Coronary artery (tissue), 2 donors: Measurements from ENCODE around the gene SF3B5.
"Not testable (repeated sequence)": the region's sequence is repeated elsewhere in the genome, so short reads cannot be mapped to it uniquely, and the experiment has no call there.

Source experiments
- DNase-seq: peaks from one replicate; pipeline ENCODE4 v3.0.0-alpha.2; 2017; ENCODE audit warnings: low spot score
- H3K27ac ChIP-seq, 2 donors: fragments of 200-600 bp; sonication (generic); one replicate each; pipeline ENCODE4 v1.5.1; 2016 to 2019
- H3K4me3 ChIP-seq: fragments of 200-600 bp; sonication (generic); 2 replicates; pipeline ENCODE4 v1.5.1; 2016; ENCODE audit warnings: mild to moderate bottlenecking, moderate library complexity
- TF ChIP-seq, protein P1 (sequence below): fragments of 200-600 bp; sonication (generic); IDR thresholded peaks from one replicate; pipeline ENCODE4 v1.5.1; 2019; ENCODE audit warnings: antibody characterized with exemption

The SF3B5 gene

DNA sequence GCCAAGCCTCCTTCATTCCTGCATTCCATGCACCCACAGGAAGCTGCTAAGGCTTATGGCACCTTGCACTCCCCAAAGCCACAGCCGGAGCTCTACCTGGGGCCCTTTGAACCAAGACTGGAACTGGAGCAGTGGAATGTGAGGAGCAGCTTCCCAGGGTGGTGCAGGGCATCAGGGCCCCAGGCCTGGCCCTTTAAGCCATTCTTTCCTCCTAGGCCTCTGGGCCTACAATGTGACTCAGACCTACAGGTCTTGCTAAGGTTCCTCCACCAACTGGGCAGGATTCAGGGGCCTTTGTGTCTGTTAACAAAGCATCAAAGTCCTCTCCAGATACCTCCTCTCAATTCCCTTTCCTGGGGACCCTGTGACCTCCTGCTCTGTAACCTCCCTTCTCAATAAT, 36.2 kb downstream of the SF3B5 start:
- TF ChIP-seq, protein P1, sequence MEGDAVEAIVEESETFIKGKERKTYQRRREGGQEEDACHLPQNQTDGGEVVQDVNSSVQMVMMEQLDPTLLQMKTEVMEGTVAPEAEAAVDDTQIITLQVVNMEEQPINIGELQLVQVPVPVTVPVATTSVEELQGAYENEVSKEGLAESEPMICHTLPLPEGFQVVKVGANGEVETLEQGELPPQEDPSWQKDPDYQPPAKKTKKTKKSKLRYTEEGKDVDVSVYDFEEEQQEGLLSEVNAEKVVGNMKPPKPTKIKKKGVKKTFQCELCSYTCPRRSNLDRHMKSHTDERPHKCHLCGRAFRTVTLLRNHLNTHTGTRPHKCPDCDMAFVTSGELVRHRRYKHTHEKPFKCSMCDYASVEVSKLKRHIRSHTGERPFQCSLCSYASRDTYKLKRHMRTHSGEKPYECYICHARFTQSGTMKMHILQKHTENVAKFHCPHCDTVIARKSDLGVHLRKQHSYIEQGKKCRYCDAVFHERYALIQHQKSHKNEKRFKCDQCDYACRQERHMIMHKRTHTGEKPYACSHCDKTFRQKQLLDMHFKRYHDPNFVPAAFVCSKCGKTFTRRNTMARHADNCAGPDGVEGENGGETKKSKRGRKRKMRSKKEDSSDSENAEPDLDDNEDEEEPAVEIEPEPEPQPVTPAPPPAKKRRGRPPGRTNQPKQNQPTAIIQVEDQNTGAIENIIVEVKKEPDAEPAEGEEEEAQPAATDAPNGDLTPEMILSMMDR, result no peak

DNA sequence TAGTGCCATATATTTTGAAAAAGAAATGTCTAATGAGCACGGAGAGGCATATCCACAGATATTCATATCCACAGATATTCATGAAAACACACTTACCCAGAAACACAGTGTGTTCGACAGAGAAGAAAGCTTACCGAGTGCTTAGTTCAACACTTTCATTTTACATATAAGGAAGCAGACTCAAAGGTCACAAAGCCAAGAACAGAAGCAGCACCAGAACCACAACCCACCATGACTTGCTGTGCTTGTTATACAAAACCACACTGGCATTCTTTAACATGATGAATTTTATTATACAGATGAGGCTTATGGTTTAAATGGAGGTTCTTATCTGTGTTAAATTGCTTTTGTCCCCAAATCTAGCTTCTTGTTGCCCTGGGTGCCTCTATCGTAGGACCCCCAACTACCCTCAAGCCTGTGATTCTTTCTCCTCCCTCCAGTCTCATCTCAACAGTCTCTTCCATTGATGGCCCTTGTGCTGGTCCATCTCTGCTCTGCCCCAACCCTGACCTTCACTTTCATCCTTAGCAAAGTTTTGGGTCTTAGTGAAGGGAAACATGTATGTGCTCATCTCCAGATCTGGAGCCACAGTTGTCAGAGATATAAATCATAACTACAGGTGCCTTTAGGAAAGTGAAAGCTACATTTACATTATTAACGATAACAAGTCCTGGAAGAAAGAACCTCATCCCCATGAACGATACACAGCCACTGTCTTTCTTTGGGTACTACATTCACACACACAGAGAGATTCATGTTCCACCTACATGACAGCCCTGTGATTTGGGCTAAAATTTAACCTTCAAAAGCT, 40.0 kb downstream of the SF3B5 start:
- no peak overlapping the region for H3K27ac ChIP-seq
- H3K4me3 ChIP-seq, result no peak overlapping the region
- no peak for DNase-seq
- TF ChIP-seq, protein P1, result no peak

More for the DNA sequence above, 36.2 kb downstream of the SF3B5 start:
- H3K4me3 ChIP-seq, result no peak overlapping the region
- DNase-seq, result no peak
- no peak overlapping the region for H3K27ac ChIP-seq

DNA sequence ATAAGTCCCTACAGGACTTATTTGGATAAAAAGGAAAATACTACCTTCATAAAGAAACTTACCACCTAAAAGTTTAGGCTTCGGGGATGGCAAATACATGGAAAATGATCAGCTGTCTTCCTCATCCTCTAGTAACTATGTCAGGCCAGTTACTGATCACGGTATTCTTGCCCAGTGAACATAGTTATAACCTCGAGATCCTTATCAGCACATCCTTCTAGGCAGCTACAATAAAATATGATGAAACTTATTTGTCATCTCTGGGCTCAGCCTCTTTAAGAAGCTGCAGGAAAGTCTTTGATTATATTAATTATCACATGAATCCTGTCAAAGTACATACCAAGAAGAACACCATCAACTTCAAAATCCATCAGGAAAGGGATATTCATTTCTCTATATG, 41.8 kb downstream of the SF3B5 start:
- TF ChIP-seq, protein P1, result no peak
- Histone ChIP-seq H3K27ac (no peak overlapping the region), H3K4me3 (no peak overlapping the region)
- no peak for DNase-seq

DNA sequence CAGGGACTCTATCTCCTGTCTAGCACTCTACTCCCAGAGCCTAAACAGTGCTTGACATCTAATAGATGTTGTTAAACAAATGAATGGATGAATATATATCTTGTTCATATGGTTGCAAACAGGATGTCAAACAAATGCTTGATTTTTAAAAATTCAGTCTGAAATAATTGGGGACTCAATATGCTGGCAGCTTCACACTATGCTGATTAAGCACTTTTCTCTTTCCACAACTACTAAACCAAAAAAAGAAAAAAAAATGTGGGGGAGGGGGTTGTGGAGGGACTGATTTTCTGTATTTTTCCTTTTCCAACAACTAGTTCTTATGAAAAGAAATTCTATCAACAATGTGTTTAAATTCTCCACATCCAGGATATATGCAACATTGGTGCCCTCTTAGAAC, 42.9 kb downstream of the SF3B5 start:
- TF ChIP-seq, protein P1, result no peak
- Histone ChIP-seq H3K4me3 (no peak overlapping the region), H3K27ac (no peak overlapping the region)
- no peak for DNase-seq

DNA sequence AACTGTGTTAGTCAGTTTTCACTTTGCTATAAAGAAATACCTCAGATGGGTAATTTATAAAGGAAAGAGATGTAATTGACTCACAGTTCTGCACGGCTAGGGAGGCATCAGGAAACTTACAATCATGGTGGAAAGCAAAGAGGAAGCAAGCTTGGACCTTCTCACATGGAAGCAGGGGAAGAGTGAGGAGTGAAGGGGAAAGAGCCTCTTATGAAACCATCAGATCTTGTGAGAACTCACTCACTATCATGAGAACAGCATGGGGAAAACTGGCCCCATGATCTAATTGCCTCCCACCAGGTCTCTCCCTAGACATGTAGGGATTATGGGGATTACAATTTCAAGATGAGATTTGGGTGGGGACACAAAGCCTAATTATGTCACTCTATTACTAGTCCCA, 46.0 kb downstream of the SF3B5 start:
- TF ChIP-seq, protein P1, result no peak
- DNase-seq, result no peak
- no peak overlapping the region for H3K4me3 ChIP-seq

DNA sequence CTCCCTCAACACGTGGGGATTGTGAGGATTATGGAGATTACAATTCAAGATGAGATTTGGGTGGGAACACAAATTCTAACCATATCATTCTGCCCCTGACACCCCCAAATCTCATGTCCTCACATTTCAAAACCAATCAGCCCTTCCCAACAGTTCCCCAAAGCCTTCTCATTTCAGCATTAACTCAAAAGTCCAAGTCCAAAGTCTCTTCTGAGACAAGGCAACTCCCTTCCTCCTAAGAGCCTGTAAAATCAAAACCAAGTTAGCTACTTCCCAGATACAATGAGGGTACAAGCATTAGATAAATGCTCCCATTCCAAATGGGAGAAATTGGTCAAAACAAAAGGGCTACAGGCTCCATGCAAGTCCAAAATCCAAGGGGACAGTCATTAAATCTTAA, 47.7 kb downstream of the SF3B5 start:
- TF ChIP-seq, protein P1, result no peak
- H3K27ac ChIP-seq, result no peak overlapping the region
- no peak for DNase-seq
- no peak overlapping the region for H3K4me3 ChIP-seq

More for the DNA sequence above, 46.0 kb downstream of the SF3B5 start:
- no peak overlapping the region for H3K27ac ChIP-seq

DNA sequence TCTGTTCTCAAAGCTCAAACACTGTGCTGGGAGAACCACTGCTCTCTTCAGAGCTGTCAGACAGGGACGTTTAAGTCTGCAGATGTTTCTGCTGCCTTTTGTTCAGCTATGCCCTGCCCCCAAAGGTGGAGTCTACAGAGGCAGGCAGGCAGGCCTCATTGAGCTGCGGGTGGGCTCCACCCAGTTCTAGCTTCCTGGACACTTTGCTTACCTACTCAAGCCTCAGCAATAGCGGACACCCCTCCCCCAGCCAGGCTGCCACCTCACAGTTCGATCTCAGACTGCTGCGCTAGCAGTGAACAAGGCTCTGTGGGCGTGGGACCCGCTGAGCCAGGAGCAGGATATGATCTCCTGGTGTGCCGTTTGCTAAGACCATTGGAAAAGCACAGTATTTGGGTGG, 48.7 kb downstream of the SF3B5 start:
- DNase-seq, H3K4me3 ChIP-seq, H3K27ac ChIP-seq: not testable (repeated sequence)

DNA sequence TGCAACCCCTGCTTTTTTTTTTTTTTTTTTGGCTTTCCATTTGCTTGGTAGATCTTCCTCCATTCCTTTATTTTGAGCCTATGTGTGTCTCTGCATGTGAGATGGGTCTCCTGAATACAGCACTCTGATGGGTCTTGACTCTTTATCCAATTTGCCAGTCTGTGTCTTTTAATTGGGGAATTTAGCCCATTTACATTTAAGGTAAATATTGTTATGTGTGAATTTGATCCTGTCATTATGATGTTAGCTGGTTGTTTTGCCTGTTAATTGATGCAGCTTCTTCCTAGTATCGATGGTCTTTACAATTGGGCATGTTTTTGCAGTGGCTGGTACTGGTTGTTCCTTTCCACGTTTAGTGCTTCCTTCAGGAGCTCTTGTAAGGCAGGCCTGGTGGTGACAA, 50.4 kb downstream of the SF3B5 start:
- DNase-seq, H3K27ac ChIP-seq: not testable (repeated sequence)

More for the DNA sequence above, 50.4 kb downstream of the SF3B5 start:
- H3K4me3 ChIP-seq, result not testable (repeated sequence)
